Activated T-cell treated with anti-CD3 and anti-CD28 coated beads for 1 hour (primary cell): ENCODE results near the gene NFATC1.

Source experiments
- DNase-seq: peaks from one replicate; pipeline ENCODE4 v3.0.0-alpha.2; 2020; ENCODE audit warnings: low read depth

NFATC1 gene

DNA sequence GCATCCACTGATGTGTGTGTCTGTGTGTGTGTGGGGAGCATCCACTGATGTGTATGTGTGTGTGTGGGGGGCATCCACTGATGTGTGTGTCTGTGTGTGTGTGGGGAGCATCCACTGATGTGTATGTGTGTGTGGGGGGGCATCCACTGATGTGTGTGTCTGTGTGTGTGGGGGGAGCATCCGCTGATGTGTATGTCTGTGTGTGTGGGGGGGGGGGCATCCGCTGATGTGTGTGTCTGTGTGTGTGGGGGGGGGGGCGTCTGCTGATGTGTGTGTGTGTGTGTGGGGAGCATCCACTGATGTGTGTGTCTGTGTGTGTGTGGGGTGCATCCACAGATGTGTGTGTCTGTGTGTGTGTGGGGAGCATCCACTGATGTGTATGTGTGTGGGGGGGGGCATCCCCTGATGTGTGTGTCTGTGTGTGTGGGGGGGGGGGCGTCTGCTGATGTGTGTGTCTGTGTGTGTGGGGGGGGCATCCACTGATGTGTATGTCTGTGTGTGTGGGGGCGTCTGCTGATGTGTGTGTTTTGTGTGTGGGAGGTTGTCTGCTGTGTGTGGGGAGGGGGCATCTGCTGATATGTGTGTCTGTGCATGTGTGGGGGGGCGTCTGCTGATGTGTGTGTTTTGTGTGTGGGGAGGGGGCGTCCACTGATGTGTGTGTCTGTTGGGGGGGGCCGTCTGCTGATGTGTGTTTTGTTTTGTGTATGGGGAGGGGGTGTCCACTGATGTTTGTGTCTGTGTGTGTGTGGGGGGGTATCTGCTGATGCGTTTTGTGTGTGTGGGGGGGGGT is 125.9 kb downstream of the NFATC1 start:
- no peak for DNase-seq

DNA sequence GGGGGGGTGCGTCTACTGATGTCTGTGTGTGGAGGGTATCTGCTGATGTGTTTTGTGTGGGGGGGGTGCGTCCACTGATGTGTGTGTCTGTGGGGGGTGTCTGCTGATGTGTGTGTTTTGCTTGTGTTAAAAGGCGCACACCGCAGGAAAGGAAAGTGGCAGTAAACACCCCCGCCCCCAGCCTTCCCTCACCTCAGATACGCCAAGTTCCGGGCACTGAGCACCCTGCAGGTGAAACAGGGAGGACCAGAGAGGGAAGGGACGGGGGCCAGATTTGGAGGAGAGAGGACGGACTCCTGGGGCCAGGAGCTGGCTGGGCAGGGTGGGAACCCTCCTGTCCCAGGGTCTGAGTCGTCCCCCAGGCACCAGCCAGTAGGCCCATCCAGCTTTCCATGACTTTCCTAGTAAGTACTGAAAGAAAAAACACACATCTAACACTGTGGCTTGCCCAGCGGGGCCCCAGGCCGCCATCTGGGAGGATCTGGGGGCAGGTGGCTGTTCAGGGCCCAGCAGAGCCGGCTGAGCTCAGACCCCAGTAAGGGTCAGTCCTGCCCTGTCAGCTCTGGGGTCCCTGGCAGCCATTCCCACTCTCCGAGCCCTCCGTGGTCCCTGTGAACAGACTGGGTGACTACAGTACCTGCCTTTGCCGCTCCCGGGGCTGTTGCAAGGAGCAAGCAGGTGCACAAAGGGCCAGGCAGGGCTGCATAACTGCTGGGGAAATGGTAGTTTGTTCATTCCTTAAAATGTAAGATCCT is 126.9 kb downstream of the NFATC1 start:
- peak; percentile 65 for DNase-seq

DNA sequence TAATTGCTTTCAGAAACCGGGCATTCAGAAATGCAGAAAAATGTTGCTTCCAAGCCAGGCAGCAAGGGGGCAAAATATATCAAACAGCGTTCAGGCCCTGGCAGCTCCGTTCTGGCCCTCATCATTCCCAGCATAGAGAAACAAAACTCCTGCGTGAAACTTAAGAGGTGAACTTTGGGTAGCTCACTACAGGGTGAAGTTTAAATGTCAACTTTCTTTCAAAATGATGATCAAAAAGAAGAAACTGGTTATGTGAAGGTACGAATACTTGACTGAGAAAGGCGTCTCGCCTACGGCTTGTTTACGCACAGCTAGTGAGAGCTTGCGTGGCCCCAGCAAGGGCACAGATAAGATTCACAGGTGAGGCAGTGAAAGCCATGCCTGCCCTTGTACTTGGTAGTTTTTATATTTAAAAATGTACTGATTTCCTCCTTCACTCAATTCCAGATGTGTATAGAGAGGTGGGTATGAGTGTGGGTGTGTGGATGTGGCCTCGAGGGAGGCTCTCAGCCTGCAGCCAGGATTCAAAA is 127.5 kb downstream of the NFATC1 start:
- no peak for DNase-seq

DNA sequence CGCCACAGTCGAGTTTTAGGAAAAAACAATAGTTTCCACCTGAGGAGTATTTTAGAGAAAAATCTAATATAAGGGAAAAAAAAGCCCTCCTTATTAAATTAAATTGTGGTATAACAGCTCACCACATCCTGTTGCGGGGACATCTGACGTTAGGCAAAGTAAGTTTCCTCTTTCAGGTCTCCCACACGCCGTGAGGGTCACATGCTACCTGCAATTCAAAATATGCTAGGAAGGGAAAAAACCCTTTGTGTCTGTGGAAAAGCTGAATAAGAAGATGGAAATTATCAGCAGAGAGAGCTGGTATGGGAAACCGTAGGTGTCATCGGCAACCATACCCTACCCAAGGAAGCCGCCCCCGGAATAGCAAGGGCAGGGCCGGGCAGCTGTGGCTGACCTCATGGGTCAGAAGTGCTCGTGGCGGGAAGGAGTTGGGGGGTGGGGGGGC is 128.0 kb downstream of the NFATC1 start:
- DNase-seq: peak; percentile 55

DNA sequence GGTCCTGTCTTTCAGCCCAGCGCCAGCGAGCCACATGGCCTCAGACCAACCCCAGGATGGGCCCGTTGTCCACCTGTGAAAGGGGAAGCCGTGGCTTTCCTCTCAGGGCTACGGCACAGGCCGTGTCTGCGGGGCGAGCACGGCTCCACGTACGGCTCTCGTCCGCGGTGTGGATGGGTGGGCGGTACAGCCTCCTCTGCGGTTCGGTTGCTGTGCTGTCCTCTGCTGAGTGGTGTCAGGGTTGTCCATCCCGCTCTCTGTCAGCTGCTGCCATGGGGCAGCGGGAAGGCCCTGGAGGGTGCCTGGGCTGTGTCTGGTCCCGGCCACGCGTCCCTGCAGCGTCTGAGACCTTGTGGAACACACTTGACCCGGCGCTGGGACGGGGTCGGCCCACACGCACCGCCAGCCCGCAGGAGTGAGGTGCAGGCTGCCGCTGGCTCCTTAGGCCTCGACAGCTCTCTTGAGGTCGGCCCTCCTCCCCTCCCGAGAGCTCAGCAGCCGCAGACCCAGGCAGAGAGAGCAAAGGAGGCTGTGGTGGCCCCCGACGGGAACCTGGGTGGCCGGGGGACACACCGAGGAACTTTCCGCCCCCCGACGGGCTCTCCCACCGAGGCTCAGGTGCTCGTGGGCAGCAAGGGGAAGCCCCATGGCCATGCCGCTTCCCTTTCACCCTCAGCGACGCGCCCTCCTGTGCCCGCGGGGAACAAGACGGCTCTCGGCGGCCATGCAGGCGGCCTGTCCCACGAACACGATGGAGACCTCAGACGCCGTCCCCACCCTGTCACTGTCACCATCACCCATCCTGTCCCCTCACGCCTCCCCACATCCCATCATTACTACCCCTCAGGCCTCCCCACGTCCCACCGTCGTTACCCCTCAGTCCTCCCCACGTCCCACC is 128.7 kb downstream of the NFATC1 start:
- peak; percentile 36 for DNase-seq

DNA sequence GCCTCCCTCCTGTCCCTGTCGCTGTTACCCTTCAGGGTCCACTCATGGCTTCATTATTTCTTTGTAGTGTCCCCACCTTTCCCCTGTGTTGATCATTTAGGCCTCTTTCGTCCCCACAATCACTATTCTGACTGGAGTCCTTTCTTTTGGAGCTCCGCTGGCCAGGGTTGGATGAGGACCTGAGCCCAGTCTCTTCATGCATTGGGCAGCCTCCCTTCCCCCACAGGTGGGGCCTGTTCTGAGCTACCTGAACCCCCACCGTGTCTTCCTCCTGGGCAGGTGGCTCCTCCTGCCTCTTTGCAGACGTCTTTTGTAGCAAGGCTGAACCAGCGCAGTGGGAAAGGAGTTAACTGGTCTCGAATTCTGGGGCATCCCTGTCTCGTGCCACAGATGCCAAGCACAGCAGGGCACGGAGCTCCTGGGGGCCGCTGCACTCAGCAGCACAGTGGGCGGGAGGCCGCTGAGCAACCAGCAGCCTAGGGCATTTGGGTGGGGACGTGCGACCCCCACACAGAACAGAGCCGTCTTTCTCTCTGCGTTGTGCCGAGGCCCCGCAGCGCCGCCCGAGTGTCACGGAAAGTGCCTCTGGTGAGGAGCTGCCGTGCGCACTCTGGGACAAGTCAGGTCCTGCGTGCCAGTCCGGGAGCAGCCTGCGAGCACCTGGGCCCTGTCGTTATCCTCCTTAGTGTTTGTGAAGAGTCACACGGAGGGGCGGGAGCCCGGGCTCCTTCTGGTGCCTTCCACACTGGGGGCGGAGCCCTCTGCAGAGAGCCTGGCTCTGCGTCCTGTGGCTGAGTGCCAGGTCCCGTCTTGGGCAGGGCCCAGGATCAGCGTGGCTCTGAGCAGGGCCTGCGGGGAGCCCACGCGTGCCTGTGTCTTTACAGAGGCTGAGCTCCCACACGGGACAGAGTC is 130.1 kb downstream of the NFATC1 start:
- DNase-seq: no peak

DNA sequence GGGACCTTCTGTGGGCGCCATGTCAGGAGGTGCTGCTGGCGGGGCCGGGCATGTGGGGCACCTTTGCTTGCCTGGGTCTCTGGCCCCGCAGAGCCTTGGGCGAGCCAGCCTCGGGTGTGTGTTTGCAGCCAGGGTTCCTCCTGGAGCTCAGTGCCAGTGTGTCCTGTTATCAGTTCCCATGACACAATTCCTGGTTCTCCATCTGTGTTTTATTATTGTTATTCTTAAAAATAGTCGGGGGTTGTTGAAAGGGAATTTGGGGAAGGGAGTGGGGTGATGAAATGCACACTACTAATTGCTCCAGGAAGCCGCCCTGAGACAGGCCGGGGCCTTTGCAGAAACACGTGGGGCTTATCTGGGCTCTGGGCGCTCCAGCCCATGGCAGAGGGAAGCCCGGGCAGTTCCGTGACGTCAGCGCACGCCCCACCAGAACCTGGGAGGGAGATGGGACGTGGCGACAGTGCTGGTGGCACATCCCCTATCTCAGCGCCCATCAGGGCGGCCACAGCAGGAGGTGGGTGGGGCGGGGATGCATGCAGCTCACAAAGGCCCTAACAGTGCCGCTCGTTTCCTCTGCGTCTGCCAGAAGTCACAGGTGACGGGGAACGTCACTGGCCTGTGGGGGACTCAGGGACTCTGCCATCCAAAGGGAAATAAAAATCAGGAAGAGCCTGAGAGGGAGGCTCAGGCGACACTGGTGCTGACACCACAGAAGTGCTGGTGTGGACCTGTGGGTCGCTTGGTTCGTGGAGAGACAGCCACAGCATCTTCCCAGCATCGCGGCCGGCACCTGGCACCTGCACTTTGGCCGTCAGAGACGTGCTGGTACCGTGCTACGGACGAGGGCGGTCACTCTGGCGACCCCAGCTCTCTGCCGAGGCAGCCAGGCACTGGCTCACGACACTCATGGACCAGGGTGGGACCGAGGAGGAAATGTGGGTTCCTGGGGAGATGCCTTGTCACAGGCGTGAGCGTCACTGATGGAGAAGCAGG is 131.0 kb downstream of the NFATC1 start:
- no peak for DNase-seq

DNA sequence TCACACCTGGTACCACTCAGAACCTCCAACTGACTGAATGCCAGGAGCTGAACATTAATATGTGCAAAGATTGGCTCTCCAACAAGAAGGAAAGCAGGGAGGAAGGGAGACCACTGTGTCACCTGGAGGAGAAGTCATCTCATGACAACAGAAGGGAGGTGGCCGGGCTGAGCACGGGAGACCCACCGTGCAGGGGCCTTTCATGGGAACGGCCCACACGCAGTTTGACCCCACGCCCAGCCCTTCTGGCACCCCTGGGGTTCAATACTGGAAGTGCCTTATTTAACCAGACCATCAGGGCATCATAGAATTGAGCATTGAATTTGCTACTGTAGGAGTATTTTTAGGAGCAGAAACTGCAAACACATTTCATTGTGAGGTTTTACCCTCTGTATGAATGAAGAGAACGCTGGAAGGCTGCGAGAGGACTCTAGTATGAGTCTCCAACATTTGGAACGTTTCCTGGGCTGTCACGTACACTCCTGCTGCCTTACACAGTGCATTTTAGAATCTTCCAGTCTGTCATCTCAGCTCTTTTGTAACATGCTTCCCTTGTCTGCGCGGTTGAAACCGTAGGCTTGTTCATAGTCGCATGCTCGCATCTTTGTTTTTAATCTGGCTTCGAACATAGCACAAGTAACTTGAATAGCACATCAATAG is 132.1 kb downstream of the NFATC1 start:
- DNase-seq: no peak

DNA sequence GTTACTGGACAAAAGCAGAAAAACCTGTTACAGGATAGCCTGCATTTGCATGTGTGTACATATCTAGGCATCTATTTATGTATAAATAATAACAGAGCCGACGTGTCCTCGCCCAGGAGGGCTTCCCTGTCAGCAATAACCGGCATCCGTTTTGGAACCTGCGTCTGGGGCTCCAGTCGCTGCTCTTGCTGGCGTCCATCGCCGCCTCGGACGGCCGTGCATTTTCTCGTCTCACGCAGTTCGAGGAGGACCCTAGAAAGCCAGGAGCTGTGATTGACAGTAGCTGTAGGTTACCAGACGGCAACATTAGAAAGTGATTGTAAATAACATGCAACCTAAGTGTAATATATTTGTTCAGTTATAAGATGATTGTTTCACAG is 132.6 kb downstream of the NFATC1 start:
- no peak for DNase-seq

DNA sequence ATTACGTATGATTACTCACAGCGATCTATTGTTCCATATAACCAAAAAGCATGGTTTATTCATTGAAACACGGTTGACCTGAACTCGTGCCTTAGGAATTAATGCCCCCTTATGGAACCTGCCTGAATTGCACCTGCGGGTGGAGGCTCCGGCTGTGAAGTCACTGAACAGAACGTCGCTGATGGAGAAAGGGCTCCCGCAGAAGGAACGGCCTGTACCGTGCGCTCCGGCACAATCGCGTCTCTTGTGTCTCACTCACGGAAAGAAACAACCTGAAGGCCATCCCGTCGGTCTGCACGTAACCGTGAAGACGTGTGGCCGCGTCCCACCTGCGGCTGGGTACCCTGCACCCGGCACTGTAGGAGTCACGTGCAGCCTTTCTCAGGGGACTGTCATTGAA is 133.1 kb downstream of the NFATC1 start:
- DNase-seq: peak; percentile 70

DNA sequence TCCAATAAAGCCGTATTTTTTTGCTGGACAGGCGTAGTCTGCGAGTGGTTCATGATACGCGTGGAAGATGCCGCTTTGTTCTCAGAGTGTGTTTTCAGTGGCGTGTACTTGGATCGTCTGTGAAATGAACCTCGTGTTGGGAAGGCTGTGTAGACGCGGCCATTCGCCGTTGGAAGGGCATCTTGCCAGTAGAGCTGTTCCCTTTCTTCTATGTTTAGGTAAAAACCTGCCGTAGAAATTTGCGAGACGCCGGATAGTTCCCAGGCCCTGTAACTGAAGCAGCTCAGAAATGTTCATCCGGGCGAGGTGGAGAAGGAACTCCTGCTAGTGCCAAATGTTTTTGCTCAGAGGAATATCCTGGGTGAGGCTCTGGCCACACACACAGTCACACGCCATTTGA is 133.6 kb downstream of the NFATC1 start:
- no peak for DNase-seq

DNA sequence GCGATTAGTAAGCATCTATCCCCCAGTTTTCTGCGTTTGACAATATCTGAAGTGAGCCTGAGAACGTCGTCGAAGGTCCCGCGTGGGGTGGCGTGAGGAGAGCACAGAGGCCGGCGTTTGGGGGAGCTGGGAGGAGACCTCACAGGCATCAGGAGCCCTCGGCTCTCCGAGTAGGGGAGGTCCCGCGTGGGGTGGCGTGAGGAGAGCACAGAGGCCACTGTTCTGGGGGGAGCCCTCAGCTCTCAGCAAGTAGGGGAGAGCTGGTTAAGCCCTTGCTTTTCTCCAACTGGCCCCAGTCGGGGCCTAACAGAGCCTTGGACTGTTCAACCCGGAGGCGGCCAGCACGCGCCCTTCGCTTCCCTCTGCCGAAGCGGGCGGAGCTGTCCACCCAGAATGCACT is 134.3 kb downstream of the NFATC1 start:
- DNase-seq: no peak

DNA sequence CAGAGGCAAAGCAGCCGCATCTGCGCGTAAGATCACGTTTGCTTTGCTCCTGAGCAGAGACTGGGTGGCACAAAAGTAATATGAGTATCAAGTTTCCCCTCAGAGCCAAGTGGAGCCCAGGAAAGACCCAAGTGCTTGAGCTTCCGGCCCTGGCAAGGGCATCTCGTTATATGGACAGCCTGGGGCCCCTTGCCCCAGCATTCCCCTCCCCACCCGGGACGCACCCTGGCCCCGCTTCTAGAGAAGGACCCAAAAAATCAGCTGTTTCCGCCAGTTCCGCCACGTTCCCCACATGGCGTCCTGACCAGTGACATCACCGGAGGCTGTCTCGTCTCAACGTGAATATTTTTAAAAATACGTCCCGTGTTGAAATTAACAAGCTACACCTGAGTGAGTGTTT is 135.1 kb downstream of the NFATC1 start:
- no peak for DNase-seq

DNA sequence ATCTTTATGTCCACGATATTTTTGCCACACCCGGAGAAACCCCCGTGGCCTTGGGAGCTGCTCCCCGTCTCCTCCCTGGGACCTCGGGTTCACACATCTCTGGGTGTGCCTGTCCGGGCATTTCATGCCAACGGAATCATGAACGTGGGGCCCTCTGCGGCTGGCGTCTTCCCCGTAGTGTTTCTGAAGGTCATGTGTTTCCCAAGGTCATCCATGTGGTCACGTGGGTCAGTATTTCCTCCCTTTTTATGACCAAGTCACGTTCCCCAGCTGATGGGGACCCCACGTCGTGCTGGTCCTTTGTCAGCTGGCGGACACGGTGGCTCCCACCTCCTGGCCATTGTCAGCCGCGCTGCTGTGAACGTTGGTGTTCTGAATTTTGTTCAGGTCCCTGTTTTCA is 135.7 kb downstream of the NFATC1 start:
- no peak for DNase-seq

DNA sequence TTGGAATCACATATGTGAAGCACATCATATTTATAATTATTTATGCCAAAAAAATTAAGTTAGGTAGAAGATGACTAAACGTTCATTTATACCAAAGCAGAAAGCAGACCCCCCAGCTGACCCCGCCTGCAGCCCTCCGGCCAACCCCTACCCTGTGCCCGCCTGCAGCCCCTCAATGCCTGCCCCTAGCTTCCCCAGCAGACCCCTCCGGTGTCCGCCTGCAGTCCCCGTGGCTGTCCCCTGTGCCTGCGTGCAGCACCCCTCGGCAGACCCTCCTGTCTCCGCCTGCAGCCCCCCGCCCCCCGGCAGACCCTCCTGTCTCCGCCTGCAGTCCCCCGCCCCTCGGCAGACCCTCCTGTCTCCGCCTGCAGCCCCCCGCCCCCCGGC is 136.2 kb downstream of the NFATC1 start:
- no peak for DNase-seq

DNA sequence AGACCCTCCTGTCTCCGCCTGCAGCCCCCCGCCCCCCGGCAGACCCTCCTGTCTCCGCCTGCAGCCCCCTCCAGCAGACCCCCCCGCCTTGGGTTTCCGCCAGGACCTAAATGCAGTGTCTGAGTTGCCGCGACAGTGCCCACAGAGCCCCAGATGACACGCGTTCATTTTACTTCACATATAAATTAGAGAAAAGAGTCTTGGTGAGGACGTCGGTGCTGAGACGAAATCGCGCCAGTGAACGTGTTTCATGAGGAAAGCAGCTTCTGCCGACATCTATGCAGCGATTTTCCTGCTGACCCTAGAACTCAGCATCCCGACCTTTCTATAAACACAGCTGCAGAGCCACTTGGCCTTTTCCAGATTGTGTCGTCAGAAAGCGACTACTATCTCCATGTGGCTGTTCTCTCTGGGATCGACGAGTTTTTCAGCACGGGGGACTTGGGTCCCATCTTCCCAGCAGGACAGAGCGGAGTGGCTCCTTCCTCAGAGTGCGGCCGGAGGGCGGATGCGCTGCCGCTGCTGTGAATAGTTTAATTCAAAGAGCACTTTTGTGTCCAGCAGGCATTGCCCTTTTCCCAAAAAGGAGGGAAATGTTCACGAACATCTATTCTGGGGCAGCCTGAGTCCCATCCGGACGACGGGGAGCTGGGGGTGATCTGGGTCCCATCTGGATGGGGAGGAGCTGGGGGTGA is 136.7 kb downstream of the NFATC1 start:
- no peak for DNase-seq

DNA sequence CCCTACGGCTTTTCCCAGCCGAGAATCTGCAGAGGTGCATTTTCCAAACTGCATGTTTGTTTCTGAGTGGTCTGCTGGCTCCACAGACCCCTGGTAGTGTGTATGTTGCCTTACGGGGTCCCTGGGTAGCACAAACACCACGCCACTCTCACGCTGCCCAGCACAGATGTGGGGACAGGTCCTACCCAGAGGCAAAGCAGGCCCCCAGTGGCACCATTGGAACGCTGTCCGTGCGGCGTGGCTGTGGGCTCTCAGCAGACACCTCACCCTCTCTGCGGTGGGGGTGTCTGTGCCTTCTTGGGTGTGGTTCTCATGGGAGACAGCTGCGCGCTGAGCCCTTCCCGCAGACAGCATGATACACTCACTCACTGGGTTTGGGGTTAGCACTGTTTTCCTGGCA is 137.4 kb downstream of the NFATC1 start:
- no peak for DNase-seq

DNA sequence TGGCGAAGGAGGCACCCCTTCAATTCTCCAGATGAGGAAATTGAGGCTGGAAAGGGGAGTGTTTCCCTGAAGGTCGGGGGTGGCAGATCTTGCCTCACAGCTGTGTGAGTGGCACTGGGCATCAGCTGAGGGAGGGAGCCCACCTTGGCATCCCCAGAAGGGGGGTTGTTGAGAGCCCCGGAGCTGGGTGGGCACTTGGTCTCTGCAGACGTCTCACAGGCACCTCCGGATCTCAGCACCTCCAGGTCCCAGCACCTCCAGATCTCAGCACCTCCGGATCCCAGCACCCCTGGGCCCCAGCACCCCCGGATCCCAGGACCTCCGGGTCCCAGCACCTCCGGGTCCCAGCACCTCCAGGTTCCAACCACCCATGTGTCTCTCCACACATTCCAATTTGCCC is 137.9 kb downstream of the NFATC1 start:
- DNase-seq: no peak

DNA sequence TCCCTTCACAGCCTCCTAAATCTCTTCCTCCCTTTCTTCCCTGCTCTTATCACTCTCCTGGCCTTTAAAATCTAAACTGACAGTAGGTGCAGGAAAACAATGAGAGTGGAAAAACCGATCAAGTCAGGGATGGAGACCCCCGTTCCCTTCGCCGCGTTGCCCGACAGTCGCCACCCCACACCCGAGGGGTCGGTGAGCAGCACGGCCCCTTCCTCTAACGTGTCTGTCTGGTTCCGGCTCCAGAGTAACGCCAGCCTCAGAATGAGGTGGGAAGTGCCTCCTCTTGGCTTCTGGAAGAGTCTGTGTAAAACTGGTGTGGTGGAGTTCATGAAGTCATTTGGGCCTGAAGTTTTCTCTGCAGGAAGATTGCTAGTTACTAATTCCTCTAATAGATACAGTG is 138.6 kb downstream of the NFATC1 start:
- no peak for DNase-seq
